HCT116 (cell line): ENCODE results near the gene CRYGA. TPM values are rescaled to one million over a fixed set of nuclear protein-coding genes. Genes with fewer than 3 reads are reported as not detected.

Source experiments
- ATAC-seq: fragments of 200-7000 bp; cut with Tn5 transposase; 2 replicates; pipeline ENCODE4 v1.9.1; 2020; ENCODE audit warnings: mild to moderate bottlenecking, moderate library complexity
- BruUV-seq: library from RNA; stranded (reverse); fragments of 400-500 nt; replicated peaks from 2 replicates; lab custom pipeline; 2021; lab: Mats Ljungman, UMichigan
- CTCF ChIA-PET: fragments of 300-600 bp; sonication (Branson Sonifier 250); formaldehyde crosslinking; loops from one replicate; lab custom pipeline; 2021; ENCODE audit warnings: antibody characterized with exemption; lab: Charles Lee
- POLR2A ChIA-PET: fragments of 300-600, 350-600 bp; sonication (Branson Sonifier 250); formaldehyde crosslinking; loops from one replicate; lab custom pipeline; 2021; ENCODE audit warnings: antibody characterized with exemption; lab: Charles Lee
- RAD21 ChIA-PET, 2 experiments: fragments of 300-600 bp; sonication (Branson Sonifier 250); formaldehyde crosslinking; loops; one replicate each; lab custom pipeline; 2023; ENCODE audit warnings: low total read pairs in 2 of 2; ENCODE audit not compliant: uncharacterized antibody in 2 of 2, unreplicated experiment in 2 of 2, low non-redundant PET in 1 of 2; lab: Charles Lee
- DNase-seq: peaks from one replicate; pipeline ENCODE4 v3.0.0-alpha.2; 2010; ENCODE audit warnings: low read depth, low spot score
- H2AFZ ChIP-seq: fragments of 200-600 bp; shearing (Covaris generic), sonication (generic); 2 replicates; pipeline ENCODE4 v1.6.1; 2017; ENCODE audit warnings: low read depth, mixed run types, mixed read lengths, antibody characterized with exemption, low read length; ENCODE audit not compliant: poor library complexity, severe bottlenecking
- H3K27ac ChIP-seq: 2 replicates; pipeline ENCODE4 v1.5.1; 2012; ENCODE audit warnings: low read depth, low read length
- H3K27me3 ChIP-seq: fragments of 200-600 bp; sonication (generic); 2 replicates; pipeline ENCODE4 v1.6.1; 2016; ENCODE audit warnings: mixed run types, low read length, mixed read lengths; ENCODE audit not compliant: insufficient read depth
- H3K36me3 ChIP-seq, 2 experiments: fragments of 200-500 bp in 1 of 2; fragments of 200-600 bp in 1 of 2; sonication (Bioruptor generic) in 1 of 2; sonication (generic) in 1 of 2; 2 replicates each; pipeline versions ENCODE4 v1.5.1 to v1.6.1; 2014 to 2016; ENCODE audit warnings: low read length in 2 of 2, inconsistent platforms in 1 of 2, mixed read lengths in 1 of 2, mixed run types in 1 of 2; ENCODE audit not compliant: insufficient read depth in 2 of 2, control insufficient read depth in 1 of 2
- H3K4me1 ChIP-seq, 2 experiments: fragments of 200-600 bp in 1 of 2; sonication (generic) in 1 of 2; 2 replicates each; pipeline versions ENCODE4 v1.5.1 to v1.6.1; 2012 to 2017; ENCODE audit warnings: low read length in 2 of 2, inconsistent platforms in 1 of 2, mild to moderate bottlenecking in 1 of 2, mixed read lengths in 1 of 2, mixed run types in 1 of 2, moderate library complexity in 1 of 2; ENCODE audit not compliant: insufficient read depth in 2 of 2, control insufficient read depth in 1 of 2
- H3K4me2 ChIP-seq: fragments of 200-600 bp; sonication (generic); 2 replicates; pipeline ENCODE4 v1.6.1; 2017; ENCODE audit warnings: mixed run types, low read length, mixed read lengths
- H3K4me3 ChIP-seq, 2 experiments: fragments of 200-600 bp in 1 of 2; sonication (generic) in 1 of 2; replicated peaks in 1 of 2; 2 replicates each; pipeline ENCODE4 v1.5.1; 2011 to 2016; ENCODE audit warnings: low read length in 2 of 2, control low read depth in 1 of 2, low read depth in 1 of 2, mild to moderate bottlenecking in 1 of 2, mixed read lengths in 1 of 2, mixed run types in 1 of 2
- H3K79me2 ChIP-seq: fragments of 200-600 bp; sonication (generic); 2 replicates; pipeline ENCODE4 v1.6.1; 2017; ENCODE audit warnings: mild to moderate bottlenecking, mixed run types, low read length, moderate library complexity, mixed read lengths; ENCODE audit not compliant: insufficient read depth
- H3K9ac ChIP-seq: fragments of 200-600 bp; sonication (generic); 2 replicates; pipeline ENCODE4 v1.6.1; 2016; ENCODE audit warnings: low read length, mixed read lengths
- H3K9me2 ChIP-seq: fragments of 200-600 bp; sonication (generic), shearing (Covaris generic); 2 replicates; pipeline ENCODE4 v1.6.1; 2017; ENCODE audit warnings: mixed run types, mild to moderate bottlenecking, moderate library complexity; ENCODE audit not compliant: insufficient read depth
- H3K9me3 ChIP-seq, 2 experiments: fragments of 200-500 bp in 1 of 2; fragments of 200-600 bp in 1 of 2; sonication (Bioruptor generic) in 1 of 2; sonication (generic) in 1 of 2; 2 replicates each; pipeline ENCODE4 v1.6.1; 2014 to 2017; ENCODE audit warnings: low read length in 2 of 2, mixed read lengths in 2 of 2, inconsistent platforms in 1 of 2, low read depth in 1 of 2, mild to moderate bottlenecking in 1 of 2, mixed run types in 1 of 2, moderate library complexity in 1 of 2; ENCODE audit not compliant: control insufficient read depth in 1 of 2, insufficient read depth in 1 of 2
- H4K20me1 ChIP-seq: fragments of 200-600 bp; sonication (generic), shearing (Covaris generic); 2 replicates; pipeline ENCODE4 v1.6.1; 2017; ENCODE audit warnings: mixed run types, mild to moderate bottlenecking, moderate library complexity; ENCODE audit not compliant: insufficient read depth
- CBX3 ChIP-seq: IDR thresholded peaks from 2 replicates; pipeline ENCODE4 v1.6.1; 2012; ENCODE audit warnings: low read depth
- EGR1 ChIP-seq: IDR thresholded peaks from 2 replicates; pipeline ENCODE4 v1.6.1; 2012; ENCODE audit warnings: low read depth
- EZH2 ChIP-seq: fragments of 200-600 bp; sonication (generic); IDR thresholded peaks from 2 replicates; pipeline ENCODE4 v1.6.1; 2017; ENCODE audit warnings: antibody characterized with exemption, mixed run types
- FOSL1 ChIP-seq: IDR thresholded peaks from 2 replicates; pipeline ENCODE4 v1.6.1; 2012; ENCODE audit warnings: low read depth
- JUND ChIP-seq: IDR thresholded peaks from 2 replicates; pipeline ENCODE4 v1.6.1; 2012
- SRF ChIP-seq: IDR thresholded peaks from 2 replicates; pipeline ENCODE4 v1.6.1; 2012; ENCODE audit warnings: low read depth
- TCF7L2 ChIP-seq: IDR thresholded peaks from 2 replicates; pipeline ENCODE4 v1.7.0; 2011; ENCODE audit warnings: borderline replicate concordance, inconsistent platforms; ENCODE audit not compliant: insufficient read depth, insufficient read length; ENCODE audit errors: extremely low read depth
- intact Hi-C: fragments of 100-400 bp; cut with micrococcal nuclease; formaldehyde crosslinking; loops from 2 replicates; pipeline ENCODE4 v1.10.0; 2022
- total RNA-seq: library from RNA; stranded (reverse); gene quantifications from one replicate; pipeline ENCODE4 v1.2.1, GENCODE V29; 2021; ENCODE audit not compliant: unreplicated experiment
- TF ChIP-seq, protein P1 (sequence below): IDR thresholded peaks from 2 replicates; pipeline ENCODE4 v1.6.1; 2012
- TF ChIP-seq, protein P2 (sequence below): IDR thresholded peaks from 2 replicates; pipeline ENCODE4 v1.6.1; 2011; ENCODE audit warnings: mild to moderate bottlenecking, low read length, moderate library complexity; ENCODE audit not compliant: insufficient replicate concordance; ENCODE audit errors: extremely low read depth
- TF ChIP-seq, protein P3 (sequence below): IDR thresholded peaks from 2 replicates; pipeline ENCODE4 v1.6.1; 2012
- TF ChIP-seq, protein P4 (sequence below): IDR thresholded peaks from 2 replicates; pipeline ENCODE4 v1.6.1; 2012; ENCODE audit warnings: low read depth

The CRYGA gene
- total RNA-seq, 1 experiment from 2014 or later: not detected

DNA sequence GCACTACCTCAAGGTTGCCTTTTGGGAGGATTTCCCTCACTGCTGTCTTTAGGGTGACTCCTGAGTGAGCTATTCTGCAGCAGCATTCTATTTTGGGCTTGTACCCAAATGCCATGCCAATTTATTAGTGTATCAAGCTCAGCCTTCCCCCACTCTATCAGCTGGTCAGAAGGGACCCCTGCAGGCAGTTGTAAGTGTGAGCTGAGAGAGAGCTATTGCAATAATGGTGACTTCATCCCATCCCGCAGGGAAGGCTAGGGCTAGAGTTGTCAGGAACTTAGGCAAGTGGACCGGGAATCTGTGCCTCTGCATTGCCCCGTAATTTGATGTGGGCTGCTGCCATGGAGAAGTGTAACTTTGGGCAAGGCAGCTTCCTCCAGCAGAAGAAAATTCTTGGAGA lies 15.6 kb downstream of the CRYGA start:
- no peak for DNase-seq

More for the DNA sequence above, 15.6 kb downstream of the CRYGA start:
- no peak overlapping the region for H3K27ac ChIP-seq
- H3K36me3 ChIP-seq: no peaks in the 10 kb centered on the region
- no peak overlapping the region for H2AFZ ChIP-seq
- RAD21 ChIA-PET: no interaction called here
- H3K9ac ChIP-seq: no peak overlapping the region
- no peaks in the 10 kb centered on the region for H3K27me3 ChIP-seq
- no peak for ATAC-seq
- TF ChIP-seq, protein P1, sequence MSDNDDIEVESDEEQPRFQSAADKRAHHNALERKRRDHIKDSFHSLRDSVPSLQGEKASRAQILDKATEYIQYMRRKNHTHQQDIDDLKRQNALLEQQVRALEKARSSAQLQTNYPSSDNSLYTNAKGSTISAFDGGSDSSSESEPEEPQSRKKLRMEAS: no peak
- TF ChIP-seq EZH2 (no peak), TCF7L2 (no peak), JUND (no peak), FOSL1 (no peak), SRF (no peak), CBX3 (no peak), EGR1 (no peak)
- TF ChIP-seq, protein P2, sequence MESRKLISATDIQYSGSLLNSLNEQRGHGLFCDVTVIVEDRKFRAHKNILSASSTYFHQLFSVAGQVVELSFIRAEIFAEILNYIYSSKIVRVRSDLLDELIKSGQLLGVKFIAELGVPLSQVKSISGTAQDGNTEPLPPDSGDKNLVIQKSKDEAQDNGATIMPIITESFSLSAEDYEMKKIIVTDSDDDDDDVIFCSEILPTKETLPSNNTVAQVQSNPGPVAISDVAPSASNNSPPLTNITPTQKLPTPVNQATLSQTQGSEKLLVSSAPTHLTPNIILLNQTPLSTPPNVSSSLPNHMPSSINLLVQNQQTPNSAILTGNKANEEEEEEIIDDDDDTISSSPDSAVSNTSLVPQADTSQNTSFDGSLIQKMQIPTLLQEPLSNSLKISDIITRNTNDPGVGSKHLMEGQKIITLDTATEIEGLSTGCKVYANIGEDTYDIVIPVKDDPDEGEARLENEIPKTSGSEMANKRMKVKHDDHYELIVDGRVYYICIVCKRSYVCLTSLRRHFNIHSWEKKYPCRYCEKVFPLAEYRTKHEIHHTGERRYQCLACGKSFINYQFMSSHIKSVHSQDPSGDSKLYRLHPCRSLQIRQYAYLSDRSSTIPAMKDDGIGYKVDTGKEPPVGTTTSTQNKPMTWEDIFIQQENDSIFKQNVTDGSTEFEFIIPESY: no peak
- TF ChIP-seq, protein P3, sequence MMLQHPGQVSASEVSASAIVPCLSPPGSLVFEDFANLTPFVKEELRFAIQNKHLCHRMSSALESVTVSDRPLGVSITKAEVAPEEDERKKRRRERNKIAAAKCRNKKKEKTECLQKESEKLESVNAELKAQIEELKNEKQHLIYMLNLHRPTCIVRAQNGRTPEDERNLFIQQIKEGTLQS: no peak
- TF ChIP-seq, protein P4, sequence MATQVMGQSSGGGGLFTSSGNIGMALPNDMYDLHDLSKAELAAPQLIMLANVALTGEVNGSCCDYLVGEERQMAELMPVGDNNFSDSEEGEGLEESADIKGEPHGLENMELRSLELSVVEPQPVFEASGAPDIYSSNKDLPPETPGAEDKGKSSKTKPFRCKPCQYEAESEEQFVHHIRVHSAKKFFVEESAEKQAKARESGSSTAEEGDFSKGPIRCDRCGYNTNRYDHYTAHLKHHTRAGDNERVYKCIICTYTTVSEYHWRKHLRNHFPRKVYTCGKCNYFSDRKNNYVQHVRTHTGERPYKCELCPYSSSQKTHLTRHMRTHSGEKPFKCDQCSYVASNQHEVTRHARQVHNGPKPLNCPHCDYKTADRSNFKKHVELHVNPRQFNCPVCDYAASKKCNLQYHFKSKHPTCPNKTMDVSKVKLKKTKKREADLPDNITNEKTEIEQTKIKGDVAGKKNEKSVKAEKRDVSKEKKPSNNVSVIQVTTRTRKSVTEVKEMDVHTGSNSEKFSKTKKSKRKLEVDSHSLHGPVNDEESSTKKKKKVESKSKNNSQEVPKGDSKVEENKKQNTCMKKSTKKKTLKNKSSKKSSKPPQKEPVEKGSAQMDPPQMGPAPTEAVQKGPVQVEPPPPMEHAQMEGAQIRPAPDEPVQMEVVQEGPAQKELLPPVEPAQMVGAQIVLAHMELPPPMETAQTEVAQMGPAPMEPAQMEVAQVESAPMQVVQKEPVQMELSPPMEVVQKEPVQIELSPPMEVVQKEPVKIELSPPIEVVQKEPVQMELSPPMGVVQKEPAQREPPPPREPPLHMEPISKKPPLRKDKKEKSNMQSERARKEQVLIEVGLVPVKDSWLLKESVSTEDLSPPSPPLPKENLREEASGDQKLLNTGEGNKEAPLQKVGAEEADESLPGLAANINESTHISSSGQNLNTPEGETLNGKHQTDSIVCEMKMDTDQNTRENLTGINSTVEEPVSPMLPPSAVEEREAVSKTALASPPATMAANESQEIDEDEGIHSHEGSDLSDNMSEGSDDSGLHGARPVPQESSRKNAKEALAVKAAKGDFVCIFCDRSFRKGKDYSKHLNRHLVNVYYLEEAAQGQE: no peak
- TF ChIP-seq, all 23 proteins: peak for 0
- no TSS peak for BruUV-seq
- Histone ChIP-seq H4K20me1 (no peaks in the 10 kb centered on the region), H3K4me2 (no peak overlapping the region), H3K9me3 (no peaks in the 10 kb centered on the region), H3K9me2 (no peaks in the 10 kb centered on the region), H3K4me1 (no peaks in the 10 kb centered on the region), H3K4me3 (no peak overlapping the region), H3K79me2 (no peaks in the 10 kb centered on the region)
- ChIA-PET CTCF (interaction anchor here (1.3 kb wide), 1 partner anchor 46 kb away, joined by 4 read pairs; no protein-coding TSS in a partner anchor), POLR2A (no interaction called here)
- intact Hi-C loops: no loop called here
